VCaP (cell line): ENCODE data around the gene KLRF1.

Experiments used
- H3K27ac ChIP-seq: fragments of 450-650 bp; 2 replicates; pipeline ENCODE4 v1.5.1; 2017
- CTCF ChIP-seq: fragments of 450-650 bp; conservative IDR thresholded peaks from 2 replicates; pipeline ENCODE4 v1.5.1; 2017; ENCODE audit warnings: mild to moderate bottlenecking, moderate library complexity

KLRF1 gene

GRCh38 chr12:9809338-9809737, 17.9 kb upstream of the KLRF1 start:
- no peak for TF ChIP-seq CTCF

GRCh38 chr12:9809866-9810265, 17.4 kb upstream of the KLRF1 start:
- H3K27ac ChIP-seq, result no peak overlapping the region
- no peak for TF ChIP-seq CTCF

More at GRCh38 chr12:9809338-9809737, 17.9 kb upstream of the KLRF1 start:
- no peak overlapping the region for H3K27ac ChIP-seq

- no peak overlapping the region for H3K27ac ChIP-seq
Measured at GRCh38 chr12:9810671-9811070, 16.6 kb upstream of the KLRF1 start.

GRCh38 chr12:9811621-9812020, 15.7 kb upstream of the KLRF1 start:
- no peak for TF ChIP-seq CTCF
- no peak overlapping the region for H3K27ac ChIP-seq

More at GRCh38 chr12:9810671-9811070, 16.6 kb upstream of the KLRF1 start:
- no peak for TF ChIP-seq CTCF

GRCh38 chr12:9813821-9814798, 13.2 kb upstream of the KLRF1 start:
- peak; percentile 85 for TF ChIP-seq CTCF
- no peak overlapping the region for H3K27ac ChIP-seq

GRCh38 chr12:9820281-9820930, 6.9 kb upstream of the KLRF1 start:
- no peak overlapping the region for H3K27ac ChIP-seq
- TF ChIP-seq CTCF, result no peak

- no peak for TF ChIP-seq CTCF
- no peak overlapping the region for H3K27ac ChIP-seq
Measured at GRCh38 chr12:9829483-9829882, 2.2 kb downstream of the KLRF1 start.
